Measurements from ENCODE around the gene MIS12.

MIS12 gene

DNA sequence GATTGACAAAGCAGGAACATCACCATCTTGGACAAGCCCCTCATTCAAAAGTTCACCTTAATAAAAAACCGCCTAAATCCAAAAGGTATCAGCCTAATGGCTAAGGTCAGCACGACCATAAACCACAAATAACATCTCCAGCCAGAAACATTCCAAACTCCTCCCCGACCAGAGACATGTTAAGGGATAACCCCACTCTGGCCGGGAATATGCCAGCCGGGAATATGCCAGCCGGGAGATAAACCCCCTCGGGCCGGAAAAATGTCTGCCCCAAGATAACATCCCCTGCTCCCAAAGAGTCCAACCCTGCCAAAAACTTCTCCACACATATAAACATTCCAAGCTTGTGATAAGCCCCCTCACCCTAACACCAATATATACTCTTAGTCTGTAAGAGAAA lies 18.9 kb upstream of the MIS12 start:
- Histone ChIP-seq H3K79me2 (ENCODE audit: insufficient read depth, low read length) (peaks cover 63% of the 10 kb centered on the region), H4K20me1 (ENCODE audit: insufficient read depth, low read length, poor library complexity, severe bottlenecking) (peaks cover 41% of the 10 kb centered on the region)

DNA sequence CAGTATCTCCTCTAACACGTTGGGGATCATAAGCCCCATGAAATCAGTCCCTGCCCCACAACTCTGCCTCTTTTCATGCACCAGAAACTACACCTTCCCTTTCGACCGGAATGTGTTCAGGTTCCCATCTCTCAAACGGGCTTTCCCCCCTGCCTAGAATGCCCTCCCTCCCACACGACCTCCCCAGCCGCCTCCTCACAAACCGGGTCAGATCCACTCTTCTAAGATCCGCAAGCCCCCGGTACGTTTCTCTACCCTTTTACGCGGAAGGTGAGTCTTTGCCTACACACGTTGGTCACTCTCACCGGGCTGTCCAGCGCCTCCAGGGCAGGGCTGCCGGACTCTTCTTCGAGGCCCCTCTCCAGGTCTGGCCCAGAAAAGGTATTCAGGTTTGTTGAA lies 18.3 kb upstream of the MIS12 start:
- H3K36me3 ChIP-seq (ENCODE audit: insufficient read depth, low read length) = peaks cover 21% of the 10 kb centered on the region; the same call in 1 of the 2 replicates

More for the DNA sequence above, 18.9 kb upstream of the MIS12 start:
- no peaks in the 10 kb centered on the region for H3K27me3 ChIP-seq (ENCODE audit: insufficient read depth, low read length, poor library complexity, severe bottlenecking)
- no peaks in the 10 kb centered on the region for H3F3A ChIP-seq (ENCODE audit: low read depth)
- no peaks in the 10 kb centered on the region for H3K9me2 ChIP-seq (replicated peaks; ENCODE audit: low read depth, low read length)
- peak overlapping the region; percentile 96 for H3K4me3 ChIP-seq (ENCODE audit: low read length, poor library complexity, severe bottlenecking)
- no peaks in the 10 kb centered on the region for H3K9me3 ChIP-seq (ENCODE audit: insufficient read depth, low read depth, low read length)
- peaks cover 14% of the 10 kb centered on the region; the same call in 1 of the 2 replicates for H3K36me3 ChIP-seq (ENCODE audit: insufficient read depth, low read length)
- peak overlapping the region; percentile 92 for H3K4me2 ChIP-seq (ENCODE audit: low read depth, low read length, poor library complexity, severe bottlenecking)
- no peak for TF ChIP-seq EZH2phosphoT487 (IDR thresholded peaks at IDR 0.05; ENCODE audit: borderline replicate concordance)
- TF ChIP-seq, protein P1, sequence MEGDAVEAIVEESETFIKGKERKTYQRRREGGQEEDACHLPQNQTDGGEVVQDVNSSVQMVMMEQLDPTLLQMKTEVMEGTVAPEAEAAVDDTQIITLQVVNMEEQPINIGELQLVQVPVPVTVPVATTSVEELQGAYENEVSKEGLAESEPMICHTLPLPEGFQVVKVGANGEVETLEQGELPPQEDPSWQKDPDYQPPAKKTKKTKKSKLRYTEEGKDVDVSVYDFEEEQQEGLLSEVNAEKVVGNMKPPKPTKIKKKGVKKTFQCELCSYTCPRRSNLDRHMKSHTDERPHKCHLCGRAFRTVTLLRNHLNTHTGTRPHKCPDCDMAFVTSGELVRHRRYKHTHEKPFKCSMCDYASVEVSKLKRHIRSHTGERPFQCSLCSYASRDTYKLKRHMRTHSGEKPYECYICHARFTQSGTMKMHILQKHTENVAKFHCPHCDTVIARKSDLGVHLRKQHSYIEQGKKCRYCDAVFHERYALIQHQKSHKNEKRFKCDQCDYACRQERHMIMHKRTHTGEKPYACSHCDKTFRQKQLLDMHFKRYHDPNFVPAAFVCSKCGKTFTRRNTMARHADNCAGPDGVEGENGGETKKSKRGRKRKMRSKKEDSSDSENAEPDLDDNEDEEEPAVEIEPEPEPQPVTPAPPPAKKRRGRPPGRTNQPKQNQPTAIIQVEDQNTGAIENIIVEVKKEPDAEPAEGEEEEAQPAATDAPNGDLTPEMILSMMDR (conservative IDR thresholded peaks at IDR 0.05; ENCODE audit: low read length) = no peak
- H3K9ac ChIP-seq (ENCODE audit: low read depth, low read length, poor library complexity, severe bottlenecking) = peak overlapping the region; percentile 93
- no peak overlapping the region for H2AFZ ChIP-seq (ENCODE audit: low read length)
- peaks cover 31% of the 10 kb centered on the region for H3K4me1 ChIP-seq (ENCODE audit: insufficient read depth, low read length, poor library complexity, severe bottlenecking)

DNA sequence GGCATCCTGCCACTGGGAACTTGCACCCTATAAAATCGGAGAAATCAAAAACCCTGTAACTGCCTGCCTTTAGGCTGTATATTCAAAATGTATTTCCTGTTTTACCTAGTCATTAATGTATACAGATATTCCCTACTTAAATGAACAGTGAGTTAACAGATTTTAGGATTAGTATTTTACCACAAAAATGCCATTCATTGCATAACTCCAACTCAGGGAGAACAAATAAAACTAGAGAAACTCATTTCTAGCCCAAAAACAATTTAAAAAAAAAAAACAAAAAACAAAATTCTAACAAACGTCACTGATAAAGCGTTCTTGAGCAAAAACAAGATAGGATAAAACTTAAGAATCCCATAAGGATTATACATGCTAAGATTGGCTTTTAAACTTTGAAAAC lies 13.9 kb upstream of the MIS12 start:
- no peak overlapping the region for H3K9ac ChIP-seq (ENCODE audit: low read depth, low read length, poor library complexity, severe bottlenecking)
- peaks cover 13% of the 10 kb centered on the region for H4K20me1 ChIP-seq (ENCODE audit: insufficient read depth, low read length, poor library complexity, severe bottlenecking)
- no peaks in the 10 kb centered on the region for H3F3A ChIP-seq (ENCODE audit: low read depth)
- H3K79me2 ChIP-seq (ENCODE audit: insufficient read depth, low read length) = peaks cover 19% of the 10 kb centered on the region
- no peaks in the 10 kb centered on the region for H3K27me3 ChIP-seq (ENCODE audit: insufficient read depth, low read length, poor library complexity, severe bottlenecking)
- TF ChIP-seq EZH2phosphoT487 (IDR thresholded peaks at IDR 0.05; ENCODE audit: borderline replicate concordance) = no peak
- TF ChIP-seq, protein P1 (conservative IDR thresholded peaks at IDR 0.05; ENCODE audit: low read length) = no peak
- no peaks in the 10 kb centered on the region for H3K9me2 ChIP-seq (replicated peaks; ENCODE audit: low read depth, low read length)
- no peaks in the 10 kb centered on the region for H3K9me3 ChIP-seq (ENCODE audit: insufficient read depth, low read depth, low read length)
- H3K4me2 ChIP-seq (ENCODE audit: low read depth, low read length, poor library complexity, severe bottlenecking) = no peak overlapping the region
- H3K4me3 ChIP-seq (ENCODE audit: low read length, poor library complexity, severe bottlenecking) = no peak overlapping the region
- H3K36me3 ChIP-seq (ENCODE audit: insufficient read depth, low read length) = peaks cover 52% of the 10 kb centered on the region
- H2AFZ ChIP-seq (ENCODE audit: low read length) = no peak overlapping the region
- no peaks in the 10 kb centered on the region for H3K4me1 ChIP-seq (ENCODE audit: insufficient read depth, low read length, poor library complexity, severe bottlenecking)

More for the DNA sequence above, 18.3 kb upstream of the MIS12 start:
- H2AFZ ChIP-seq (ENCODE audit: low read length) = peak overlapping the region; percentile 93
- no peaks in the 10 kb centered on the region for H3K9me2 ChIP-seq (replicated peaks; ENCODE audit: low read depth, low read length)
- peaks cover 38% of the 10 kb centered on the region for H4K20me1 ChIP-seq (ENCODE audit: insufficient read depth, low read length, poor library complexity, severe bottlenecking)
- peaks cover 30% of the 10 kb centered on the region for H3K4me1 ChIP-seq (ENCODE audit: insufficient read depth, low read length, poor library complexity, severe bottlenecking)
- peak overlapping the region; percentile 92 for H3K4me2 ChIP-seq (ENCODE audit: low read depth, low read length, poor library complexity, severe bottlenecking)
- TF ChIP-seq EZH2phosphoT487 (IDR thresholded peaks at IDR 0.05; ENCODE audit: borderline replicate concordance) = no peak
- TF ChIP-seq, protein P1 (conservative IDR thresholded peaks at IDR 0.05; ENCODE audit: low read length) = no peak
- no peaks in the 10 kb centered on the region for H3K27me3 ChIP-seq (ENCODE audit: insufficient read depth, low read length, poor library complexity, severe bottlenecking)
- H3K4me3 ChIP-seq (ENCODE audit: low read length, poor library complexity, severe bottlenecking) = peak overlapping the region; percentile 96
- H3K9ac ChIP-seq (ENCODE audit: low read depth, low read length, poor library complexity, severe bottlenecking) = peak overlapping the region; percentile 93
- H3K9me3 ChIP-seq (ENCODE audit: insufficient read depth, low read depth, low read length) = no peaks in the 10 kb centered on the region
- H3F3A ChIP-seq (ENCODE audit: low read depth) = no peaks in the 10 kb centered on the region
- H3K79me2 ChIP-seq (ENCODE audit: insufficient read depth, low read length) = peaks cover 57% of the 10 kb centered on the region

Measured in Loucy (cell line).